Effector CD4-positive, alpha-beta T cell (primary cell): ENCODE data around the gene IL1RL1. TPM values are rescaled to one million over a fixed set of nuclear protein-coding genes. Genes with fewer than 3 reads are reported as not detected.

Experiments
- DNase-seq: peaks from one replicate; pipeline ENCODE4 v3.0.0-alpha.2; 2020
- total RNA-seq: gene quantifications from one replicate; lab custom pipeline; 2026; lab: John Stamatoyannopoulos, UW

The IL1RL1 gene
- not detected for total RNA-seq

GRCh38 chr2:102310964-102311640, at the start of gene IL1RL1:
IL1RL1 (plus strand) TSS chr2:102311563; CDS start chr2:102338265, 26,702 bp downstream.
- DNase-seq, result no peak

GRCh38 chr2:102262216-102263129, 48.9 kb upstream of the IL1RL1 start:
- DNase-seq, result no peak

- DNase-seq, result no peak
Observed at GRCh38 chr2:102264952-102265351, 46.4 kb upstream of the IL1RL1 start.

GRCh38 chr2:102266204-102266603, 45.2 kb upstream of the IL1RL1 start:
- no peak for DNase-seq

GRCh38 chr2:102267774-102268173, 43.6 kb upstream of the IL1RL1 start:
- DNase-seq, result no peak

- no peak for DNase-seq
Observed at GRCh38 chr2:102268510-102269199, 42.7 kb upstream of the IL1RL1 start.

- DNase-seq, result no peak
Observed at GRCh38 chr2:102269200-102269524, 42.2 kb upstream of the IL1RL1 start.

GRCh38 chr2:102271844-102272243, 39.5 kb upstream of the IL1RL1 start:
- DNase-seq, result no peak

GRCh38 chr2:102273619-102274211, 37.6 kb upstream of the IL1RL1 start:
- DNase-seq, result no peak

- no peak for DNase-seq
Observed at GRCh38 chr2:102276549-102277201, 34.7 kb upstream of the IL1RL1 start.

- DNase-seq, result no peak
Observed at GRCh38 chr2:102277202-102277700, 34.1 kb upstream of the IL1RL1 start.

- no peak for DNase-seq
Observed at GRCh38 chr2:102278720-102279390, 32.5 kb upstream of the IL1RL1 start.

- no peak for DNase-seq
Observed at GRCh38 chr2:102279391-102279735, 32.0 kb upstream of the IL1RL1 start.

GRCh38 chr2:102282678-102283091, 28.7 kb upstream of the IL1RL1 start:
- no peak for DNase-seq

GRCh38 chr2:102283996-102284395, 27.4 kb upstream of the IL1RL1 start:
- DNase-seq, result no peak

- no peak for DNase-seq
Observed at GRCh38 chr2:102284611-102285010, 26.8 kb upstream of the IL1RL1 start.

GRCh38 chr2:102285368-102285767, 26.0 kb upstream of the IL1RL1 start:
- DNase-seq, result no peak

- no peak for DNase-seq
Observed at GRCh38 chr2:102286041-102286440, 25.3 kb upstream of the IL1RL1 start.

GRCh38 chr2:102289129-102289528, 22.2 kb upstream of the IL1RL1 start:
- no peak for DNase-seq

- no peak for DNase-seq
Observed at GRCh38 chr2:102290594-102290993, 20.8 kb upstream of the IL1RL1 start.

GRCh38 chr2:102291319-102292075, 19.9 kb upstream of the IL1RL1 start:
- no peak for DNase-seq
